ENCODE data around the gene RNF112. TPM values are rescaled to one million over a fixed set of nuclear protein-coding genes. Genes with fewer than 3 reads are reported as not detected.

Gene RNF112
- total RNA-seq, 2 experiments from 2014 or later, result 0.47 TPM; not detected in 1

GRCh38 chr17:19381361-19381740 is 29.7 kb upstream of the RNF112 start:
- no peaks in the 10 kb centered on the region for H3K9me2 ChIP-seq (ENCODE audit: insufficient read depth, low read length)
- no peak overlapping the region for H3K4me3 ChIP-seq (ENCODE audit: low read depth, low read length, poor library complexity, severe bottlenecking)
- DNase-seq (ENCODE audit: low spot score), result no peak
- H3K36me3 ChIP-seq (ENCODE audit: insufficient read depth, low read length), result peaks cover 33% of the 10 kb centered on the region; the same call in 1 of the 2 replicates
- ChIA-PET CTCF (ENCODE audit: unreplicated experiment) (no interaction called here), POLR2A (no interaction called here)
- H4K20me1 ChIP-seq (ENCODE audit: insufficient read depth, low read length), result no peaks in the 10 kb centered on the region
- no peak overlapping the region for H3K27ac ChIP-seq (ENCODE audit: low read depth, low read length, poor library complexity, severe bottlenecking)
- no peak overlapping the region for H3K4me2 ChIP-seq (ENCODE audit: low read length)
- no TSS peak for BruUV-seq (replicated peaks)
- TF ChIP-seq EZH2phosphoT487 (IDR thresholded peaks at IDR 0.05; ENCODE audit: borderline replicate concordance, low read depth, low read length) (no peak), CTCF (conservative IDR thresholded peaks at IDR 0.05; ENCODE audit: low read length) (no peak)
- H3K4me1 ChIP-seq (ENCODE audit: insufficient read depth, low read length, poor library complexity, severe bottlenecking), result peaks cover 14% of the 10 kb centered on the region
- peaks cover 7% of the 10 kb centered on the region; the same call in 1 of the 2 replicates for H3K79me2 ChIP-seq (ENCODE audit: insufficient read depth, low read depth, low read length)
- no peaks in the 10 kb centered on the region for H3K9me3 ChIP-seq (ENCODE audit: low read length)
- no peak overlapping the region for H2AFZ ChIP-seq (ENCODE audit: low read length)
- intact Hi-C loops (cut with micrococcal nuclease; ENCODE audit: unreplicated experiment), result no loop called here

- Histone ChIP-seq H3K79me2 (ENCODE audit: insufficient read depth, low read depth, low read length) (peaks cover 4% of the 10 kb centered on the region; the same call in 1 of the 2 replicates), H3K9me2 (ENCODE audit: insufficient read depth, low read length) (no peaks in the 10 kb centered on the region), H3K36me3 (ENCODE audit: insufficient read depth, low read length) (peaks cover 33% of the 10 kb centered on the region; the same call in 1 of the 2 replicates), H3K4me3 (ENCODE audit: low read depth, low read length, poor library complexity, severe bottlenecking) (no peak overlapping the region), H4K20me1 (ENCODE audit: insufficient read depth, low read length) (no peaks in the 10 kb centered on the region), H3K4me1 (ENCODE audit: insufficient read depth, low read length, poor library complexity, severe bottlenecking) (peaks cover 9% of the 10 kb centered on the region), H2AFZ (ENCODE audit: low read length) (no peak overlapping the region), H3K9me3 (ENCODE audit: low read length) (no peaks in the 10 kb centered on the region), H3K4me2 (ENCODE audit: low read length) (no peak overlapping the region), H3K27ac (ENCODE audit: low read depth, low read length, poor library complexity, severe bottlenecking) (no peak overlapping the region)
- no peak for DNase-seq (ENCODE audit: low spot score)
- CTCF ChIA-PET (ENCODE audit: unreplicated experiment), result no interaction called here
- intact Hi-C loops (cut with micrococcal nuclease; ENCODE audit: unreplicated experiment), result no loop called here
- POLR2A ChIA-PET, result no interaction called here
- no peak for TF ChIP-seq CTCF (conservative IDR thresholded peaks at IDR 0.05; ENCODE audit: low read length)
- no TSS peak for BruUV-seq (replicated peaks)
These were observed 29.1 kb upstream of the RNF112 start for GRCh38 chr17:19381741-19382444.

All from OCI-LY7 (cell line).